K562 (cell line): ENCODE data around the gene PXMP2. TPM values are rescaled to one million over a fixed set of nuclear protein-coding genes. Genes with fewer than 3 reads are reported as not detected.
A peak's percentile ranks its signal among the peaks of the same experiment; 100 is the strongest.

Source experiments
- BMI1 ChIP-seq: fragments of 150-350 bp; IDR thresholded peaks from 2 replicates; pipeline ENCODE4 v1.6.1; 2014; ENCODE audit warnings: low read length
- DACH1 ChIP-seq: fragments of 450-650 bp; IDR thresholded peaks from 2 replicates; pipeline ENCODE4 v1.6.1; 2018; ENCODE audit not compliant: partially characterized antibody
- GATAD2B ChIP-seq: fragments of 450-650 bp; IDR thresholded peaks from 2 replicates; pipeline ENCODE4 v1.6.1; 2017; ENCODE audit warnings: mild to moderate bottlenecking, borderline replicate concordance
- HDAC1 ChIP-seq, 2 experiments: fragments of 450-650 bp; IDR thresholded peaks; 2 replicates each; pipeline ENCODE4 v1.6.1; 2016 to 2017; ENCODE audit warnings: inconsistent platforms in 1 of 2, mild to moderate bottlenecking in 1 of 2, moderate library complexity in 1 of 2
- HSF4 ChIP-seq: fragments of 250-450 bp; sonication (Bioruptor Pico); IDR thresholded peaks from 2 replicates; pipeline ENCODE4 v2.1.2; 2022; ENCODE audit warnings: mild to moderate bottlenecking, moderate library complexity, borderline replicate concordance
- MXI1 ChIP-seq: IDR thresholded peaks from 2 replicates; pipeline ENCODE4 v1.6.1; 2011; ENCODE audit warnings: low read depth, mild to moderate bottlenecking, improper control_type of control experiment, low read length
- NEUROD1 ChIP-seq: fragments of 150-350 bp; IDR thresholded peaks from 2 replicates; pipeline ENCODE4 v1.6.1; 2014; ENCODE audit warnings: borderline replicate concordance, low read length, low read depth; ENCODE audit not compliant: partially characterized antibody
- POLR2G ChIP-seq: fragments of 200-400 bp; formaldehyde crosslinking; IDR thresholded peaks from 2 replicates; pipeline ENCODE4 v1.6.1; 2017; ENCODE audit warnings: low read depth, mild to moderate bottlenecking, antibody characterized with exemption, low read length, moderate library complexity
- RFX5 ChIP-seq: IDR thresholded peaks from 2 replicates; pipeline ENCODE4 v1.6.1; 2011; ENCODE audit warnings: low read depth, mild to moderate bottlenecking, improper control_type of control experiment, low read length
- TAF1 ChIP-seq: IDR thresholded peaks from 2 replicates; pipeline ENCODE4 v1.6.1; 2011; ENCODE audit warnings: mild to moderate bottlenecking, low read length, moderate library complexity; ENCODE audit not compliant: insufficient read depth, control insufficient read depth, severe bottlenecking; ENCODE audit errors: extremely low read depth
- TBL1XR1 ChIP-seq, 2 experiments: IDR thresholded peaks; 2 replicates each; pipeline ENCODE4 v1.6.1; 2012; ENCODE audit warnings: improper control_type of control experiment in 2 of 2, low read length in 2 of 2, mild to moderate bottlenecking in 1 of 2
- U2AF1 ChIP-seq: fragments of 200-400 bp; formaldehyde crosslinking; optimal IDR thresholded peaks from 2 replicates; pipeline ENCODE3; 2017; ENCODE audit warnings: mild to moderate bottlenecking, low read depth, low read length, moderate library complexity
- ZBED1 ChIP-seq: IDR thresholded peaks from 2 replicates; pipeline ENCODE4 v1.6.1; 2014
- ZBTB8A ChIP-seq: fragments of 450-650 bp; IDR thresholded peaks from 2 replicates; pipeline ENCODE4 v1.6.1; 2018; ENCODE audit warnings: mild to moderate bottlenecking, moderate library complexity; ENCODE audit not compliant: partially characterized antibody
- ZC3H8 ChIP-seq: fragments of 450-650 bp; IDR thresholded peaks from 2 replicates; pipeline ENCODE4 v1.6.1; 2017
- ZNF253 ChIP-seq: fragments of 250-450 bp; sonication (Bioruptor Pico); conservative IDR thresholded peaks from 2 replicates; pipeline ENCODE4 v1.6.1; 2021; ENCODE audit warnings: mild to moderate bottlenecking
- ZNF3 ChIP-seq: fragments of 250-450 bp; sonication (Bioruptor Pico); IDR thresholded peaks from 2 replicates; pipeline ENCODE4 v1.5.0; 2021; ENCODE audit warnings: mild to moderate bottlenecking, moderate library complexity
- ZNF445 ChIP-seq: fragments of 250-450 bp; sonication (Bioruptor Pico); IDR thresholded peaks from 2 replicates; pipeline ENCODE4 v1.4.0; 2020; ENCODE audit warnings: low read depth, mild to moderate bottlenecking, moderate library complexity
- polyA plus RNA-seq, 8 experiments: library from polyadenylated mRNA; depleted of rRNA in 4 of 8; stranded (reverse) in 5 of 8; unstranded in 3 of 8; fragments of >200 nt; fragmentation: Nextera tagmentation in 2 of 8; fragmentation: Illumina TruSeq in 1 of 8; extraction: Ambion mirVana in 2 of 8; extraction: Trizol in 1 of 8; gene quantifications; 2 replicates each; pipeline versions ENCODE4 v1.2.1 to v1.2.3, GENCODE V29; 2011 to 2014; ENCODE audit warnings: inconsistent platforms in 1 of 8, missing spikeins in 1 of 8
- total RNA-seq, 7 experiments: library from RNA; depleted of rRNA in 6 of 7; stranded (reverse); fragments of >200 nt in 6 of 7; fragmentation: Illumina TruSeq in 2 of 7; extraction: Trizol in 2 of 7; gene quantifications; 2 replicates each; pipeline versions ENCODE4 v1.2.1 to v1.2.3, GENCODE V29; 2011 to 2021; ENCODE audit warnings: low replicate concordance in 1 of 7
- TF ChIP-seq, protein P1 (sequence below): fragments of 450-650 bp; IDR thresholded peaks from 2 replicates; pipeline ENCODE4 v1.6.1; 2018; ENCODE audit not compliant: partially characterized antibody
- TF ChIP-seq, protein P2 (sequence below): fragments of 250-450 bp; sonication (Bioruptor Pico); IDR thresholded peaks from 2 replicates; pipeline ENCODE4 v1.8.0; 2022; ENCODE audit warnings: inconsistent platforms, mild to moderate bottlenecking, moderate library complexity, borderline replicate concordance
- TF ChIP-seq, protein P3 (sequence below), 2 experiments: fragments of 200-800 bp in 1 of 2; sonication (Bioruptor generic) in 1 of 2; sonication (generic) in 1 of 2; formaldehyde crosslinking in 1 of 2; IDR thresholded peaks in 1 of 2; conservative IDR thresholded peaks in 1 of 2; 2 replicates each; pipeline versions ENCODE4 v1.5.0 to v1.6.1; 2016 to 2020; ENCODE audit warnings: missing compliant biosample characterization in 1 of 2, missing genetic modification characterization in 1 of 2, missing genetic modification reagents in 1 of 2

PXMP2 gene
- total and polyA plus RNA-seq, 9 of the 15 experiments (the other 6 are each of a cell fraction or from before 2014, with no cell fraction given): 3.0 to 66.1 (median 44.7) TPM

DNA sequence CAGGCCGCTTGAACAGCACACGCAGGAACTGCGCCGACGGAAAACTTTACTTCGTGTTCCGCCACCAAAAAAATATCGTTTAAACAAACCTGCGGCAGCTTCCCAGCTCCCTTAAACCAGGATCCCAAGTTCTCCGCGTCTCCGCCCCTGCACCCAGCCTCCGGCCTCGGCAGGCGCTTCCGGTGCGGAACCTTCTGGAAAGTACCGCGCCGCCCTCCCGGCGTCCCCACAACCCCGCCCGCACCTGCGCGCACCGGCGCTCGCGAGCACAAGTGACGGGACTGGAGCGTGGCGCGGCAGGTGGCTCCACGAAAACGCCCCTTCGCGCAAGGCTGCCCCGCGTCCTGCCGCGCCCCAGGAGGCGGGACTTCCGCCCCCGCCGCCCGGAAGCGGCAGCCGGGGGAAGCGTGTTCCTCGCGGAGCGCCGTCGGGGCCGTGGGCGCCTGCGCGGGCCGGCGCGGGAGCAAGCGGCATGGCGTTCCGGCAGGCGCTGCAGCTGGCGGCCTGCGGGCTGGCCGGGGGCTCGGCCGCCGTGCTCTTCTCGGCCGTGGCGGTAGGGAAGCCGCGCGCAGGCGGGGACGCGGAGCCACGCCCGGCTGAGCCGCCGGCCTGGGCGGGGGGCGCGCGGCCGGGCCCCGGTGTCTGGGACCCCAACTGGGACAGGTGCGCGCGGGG lies 23.2 kb downstream of the PXMP2 start, which contains the start of gene PGAM5 (continued):
- TF ChIP-seq, protein P1, sequence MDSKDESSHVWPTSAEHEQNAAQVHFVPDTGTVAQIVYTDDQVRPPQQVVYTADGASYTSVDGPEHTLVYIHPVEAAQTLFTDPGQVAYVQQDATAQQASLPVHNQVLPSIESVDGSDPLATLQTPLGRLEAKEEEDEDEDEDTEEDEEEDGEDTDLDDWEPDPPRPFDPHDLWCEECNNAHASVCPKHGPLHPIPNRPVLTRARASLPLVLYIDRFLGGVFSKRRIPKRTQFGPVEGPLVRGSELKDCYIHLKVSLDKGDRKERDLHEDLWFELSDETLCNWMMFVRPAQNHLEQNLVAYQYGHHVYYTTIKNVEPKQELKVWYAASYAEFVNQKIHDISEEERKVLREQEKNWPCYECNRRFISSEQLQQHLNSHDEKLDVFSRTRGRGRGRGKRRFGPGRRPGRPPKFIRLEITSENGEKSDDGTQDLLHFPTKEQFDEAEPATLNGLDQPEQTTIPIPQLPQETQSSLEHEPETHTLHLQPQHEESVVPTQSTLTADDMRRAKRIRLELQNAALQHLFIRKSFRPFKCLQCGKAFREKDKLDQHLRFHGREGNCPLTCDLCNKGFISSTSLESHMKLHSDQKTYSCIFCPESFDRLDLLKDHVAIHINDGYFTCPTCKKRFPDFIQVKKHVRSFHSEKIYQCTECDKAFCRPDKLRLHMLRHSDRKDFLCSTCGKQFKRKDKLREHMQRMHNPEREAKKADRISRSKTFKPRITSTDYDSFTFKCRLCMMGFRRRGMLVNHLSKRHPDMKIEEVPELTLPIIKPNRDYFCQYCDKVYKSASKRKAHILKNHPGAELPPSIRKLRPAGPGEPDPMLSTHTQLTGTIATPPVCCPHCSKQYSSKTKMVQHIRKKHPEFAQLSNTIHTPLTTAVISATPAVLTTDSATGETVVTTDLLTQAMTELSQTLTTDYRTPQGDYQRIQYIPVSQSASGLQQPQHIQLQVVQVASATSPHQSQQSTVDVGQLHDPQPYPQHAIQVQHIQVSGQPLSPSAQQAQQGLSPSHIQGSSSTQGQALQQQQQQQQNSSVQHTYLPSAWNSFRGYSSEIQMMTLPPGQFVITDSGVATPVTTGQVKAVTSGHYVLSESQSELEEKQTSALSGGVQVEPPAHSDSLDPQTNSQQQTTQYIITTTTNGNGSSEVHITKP: no peak
- TF ChIP-seq POLR2G (peak; percentile 93), DACH1 (no peak), GATAD2B (peak; percentile 100), TBL1XR1 (IDR thresholded peaks at IDR 0.05; ENCODE audit: low read length in 2 of 2) (no peak), U2AF1 (no peak), HDAC1 (IDR thresholded peaks at IDR 0.05) (peak in 1 of 2 experiments; percentile 93; a peak in 2 of 4 replicates), TAF1 (peak; percentile 78), ZBED1 (no peak; the same call in 1 of the 2 replicates), ZNF445 (CRISPR knock-in tag) (no peak), ZNF3 (CRISPR knock-in tag) (no peak), RFX5 (no peak), ZC3H8 (no peak), ZNF253 (CRISPR knock-in tag) (no peak), BMI1 (no peak), ZBTB8A (no peak), HSF4 (CRISPR knock-in tag) (no peak), MXI1 (peak; percentile 62), NEUROD1 (peak; percentile 38)
- TF ChIP-seq, protein P2, sequence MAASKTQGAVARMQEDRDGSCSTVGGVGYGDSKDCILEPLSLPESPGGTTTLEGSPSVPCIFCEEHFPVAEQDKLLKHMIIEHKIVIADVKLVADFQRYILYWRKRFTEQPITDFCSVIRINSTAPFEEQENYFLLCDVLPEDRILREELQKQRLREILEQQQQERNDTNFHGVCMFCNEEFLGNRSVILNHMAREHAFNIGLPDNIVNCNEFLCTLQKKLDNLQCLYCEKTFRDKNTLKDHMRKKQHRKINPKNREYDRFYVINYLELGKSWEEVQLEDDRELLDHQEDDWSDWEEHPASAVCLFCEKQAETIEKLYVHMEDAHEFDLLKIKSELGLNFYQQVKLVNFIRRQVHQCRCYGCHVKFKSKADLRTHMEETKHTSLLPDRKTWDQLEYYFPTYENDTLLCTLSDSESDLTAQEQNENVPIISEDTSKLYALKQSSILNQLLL (CRISPR knock-in tag): no peak
- TF ChIP-seq, protein P3, sequence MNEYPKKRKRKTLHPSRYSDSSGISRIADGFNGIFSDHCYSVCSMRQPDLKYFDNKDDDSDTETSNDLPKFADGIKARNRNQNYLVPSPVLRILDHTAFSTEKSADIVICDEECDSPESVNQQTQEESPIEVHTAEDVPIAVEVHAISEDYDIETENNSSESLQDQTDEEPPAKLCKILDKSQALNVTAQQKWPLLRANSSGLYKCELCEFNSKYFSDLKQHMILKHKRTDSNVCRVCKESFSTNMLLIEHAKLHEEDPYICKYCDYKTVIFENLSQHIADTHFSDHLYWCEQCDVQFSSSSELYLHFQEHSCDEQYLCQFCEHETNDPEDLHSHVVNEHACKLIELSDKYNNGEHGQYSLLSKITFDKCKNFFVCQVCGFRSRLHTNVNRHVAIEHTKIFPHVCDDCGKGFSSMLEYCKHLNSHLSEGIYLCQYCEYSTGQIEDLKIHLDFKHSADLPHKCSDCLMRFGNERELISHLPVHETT (CRISPR knock-in tag; conservative IDR thresholded peaks at IDR 0.05 in 1 of 2, IDR thresholded peaks at IDR 0.05 in 1 of 2): peak in 1 of 2 experiments; percentile 90; a peak in 2 of 4 replicates
